NT2/D1 (cell line): ENCODE data around the gene AMIGO1.

Experiments used
- YY1 ChIP-seq: IDR thresholded peaks from 2 replicates; pipeline ENCODE4 v1.6.1; 2011; ENCODE audit not compliant: insufficient read length, insufficient read depth
- ZNF274 ChIP-seq: IDR thresholded peaks from 2 replicates; pipeline ENCODE4 v1.6.1; 2011; ENCODE audit warnings: mild to moderate bottlenecking, low read depth, low read length

- TF ChIP-seq ZNF274 (no peak), YY1 (no peak)
These were observed 23.0 kb upstream of the AMIGO1 start for GRCh38 chr1:109532365-109533136.
